GM21390 (cell line): Measurements from ENCODE around the gene LZTR1.

Experiments
- ATAC-seq: cut with Tn5 transposase; IDR thresholded peaks from one replicate; pipeline ENCODE4 v1.9.1; 2021; ENCODE audit not compliant: unreplicated experiment

Gene LZTR1

GRCh38 chr22:21014202-21014725, 32.2 kb downstream of the LZTR1 start:
- ATAC-seq, result peak; percentile 67

GRCh38 chr22:21014726-21015465, 32.8 kb downstream of the LZTR1 start, which contains the start of gene P2RX6:
Gene P2RX6 (plus strand): TSS chr22:21015165. CDS start chr22:21015175, 10 bp downstream.
- ATAC-seq, result no peak

GRCh38 chr22:21015466-21016006, 33.4 kb downstream of the LZTR1 start:
- ATAC-seq, result no peak

DNA sequence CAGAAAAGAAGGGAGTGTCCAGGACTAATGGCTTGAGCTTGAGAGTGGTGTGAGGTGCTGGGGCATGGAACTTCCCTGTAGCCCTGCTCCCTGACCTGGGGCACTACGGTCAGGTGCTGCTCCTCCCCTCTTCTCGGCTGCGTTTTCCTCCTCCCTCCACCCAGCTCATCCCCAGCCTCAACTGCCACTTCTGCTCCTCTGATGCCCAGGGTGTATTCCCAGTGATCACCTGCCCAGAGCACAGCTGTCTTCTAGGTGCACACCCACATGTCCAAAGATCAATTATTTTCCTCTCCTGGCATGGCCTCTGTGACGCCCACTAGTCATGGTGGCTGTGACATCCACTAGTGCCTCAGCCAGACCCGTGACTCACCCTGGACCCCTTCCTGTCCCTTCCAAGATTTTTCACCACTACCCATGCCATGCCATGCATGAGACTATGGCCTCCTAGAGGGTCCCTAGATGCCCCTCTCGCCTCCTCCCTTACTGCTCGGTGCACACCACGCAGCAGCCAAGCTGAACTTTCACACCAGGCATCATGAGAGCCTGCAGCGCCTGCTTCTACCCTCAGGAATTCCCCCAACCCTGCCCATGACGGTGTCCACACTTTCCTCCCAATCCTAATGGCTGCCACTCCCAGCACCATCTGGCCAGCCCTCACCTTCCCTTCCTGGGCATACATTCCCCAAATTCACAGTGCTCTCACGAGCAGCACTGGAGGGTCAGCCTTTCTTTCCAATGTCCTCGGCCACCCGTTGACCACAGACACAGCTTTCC, 34.7 kb downstream of the LZTR1 start:
- ATAC-seq, result no peak

- ATAC-seq, result no peak
Observed at GRCh38 chr22:21018314-21018713, 36.2 kb downstream of the LZTR1 start.

DNA sequence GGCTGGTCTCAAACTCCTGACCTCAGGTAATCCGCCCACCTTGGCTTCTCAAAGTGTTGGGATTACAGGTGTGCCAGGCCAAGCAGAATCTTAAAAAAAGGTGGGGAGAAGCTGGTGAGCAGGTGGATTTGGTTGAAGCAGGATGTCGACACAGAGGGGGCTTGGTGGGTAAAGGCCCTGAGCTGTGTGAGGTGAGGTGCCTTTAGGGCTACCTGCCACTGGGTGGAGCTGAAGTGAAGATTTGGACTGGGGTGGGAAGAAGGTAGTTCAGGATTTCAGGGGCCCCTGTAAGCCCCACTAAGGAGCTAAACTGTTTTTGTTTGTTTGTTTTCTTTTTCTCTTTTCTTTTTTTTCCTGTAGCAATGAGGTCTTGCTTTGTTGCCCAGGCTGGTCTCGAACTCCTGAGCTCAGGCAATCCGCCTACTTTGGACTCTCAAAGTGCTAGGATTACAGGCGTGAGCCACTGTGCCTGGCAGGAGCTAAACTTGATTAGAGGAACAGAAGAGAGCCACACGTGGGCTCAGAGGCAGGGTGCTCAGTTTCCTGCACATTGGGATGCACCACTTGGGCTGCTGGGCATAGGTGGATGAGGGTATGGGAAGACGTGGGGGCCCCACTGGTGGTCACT, 38.8 kb downstream of the LZTR1 start:
- no peak for ATAC-seq

- no peak for ATAC-seq
Observed at GRCh38 chr22:21022507-21022906, 40.4 kb downstream of the LZTR1 start.

GRCh38 chr22:21022955-21023614, 41.0 kb downstream of the LZTR1 start:
- ATAC-seq, result no peak

DNA sequence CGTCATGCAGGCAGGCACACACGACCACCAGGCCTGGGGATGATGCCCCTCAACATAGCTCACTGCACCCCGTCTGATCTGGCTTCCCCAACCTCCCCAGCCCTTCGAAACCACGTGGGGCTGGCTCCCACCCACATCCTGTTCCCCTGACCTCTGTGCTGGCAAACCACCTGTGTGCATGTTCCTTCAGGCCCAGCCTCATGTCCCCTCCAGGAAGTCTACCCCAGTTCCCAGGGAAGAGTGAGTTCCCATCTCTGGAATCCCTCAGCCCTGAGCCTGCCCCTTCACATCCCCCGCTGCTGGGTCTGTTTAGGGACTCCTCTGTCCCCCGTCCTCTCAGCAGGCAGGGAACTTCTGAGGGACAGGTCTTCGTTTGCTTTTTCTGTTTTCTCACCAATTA, 43.2 kb downstream of the LZTR1 start:
- ATAC-seq, result no peak

DNA sequence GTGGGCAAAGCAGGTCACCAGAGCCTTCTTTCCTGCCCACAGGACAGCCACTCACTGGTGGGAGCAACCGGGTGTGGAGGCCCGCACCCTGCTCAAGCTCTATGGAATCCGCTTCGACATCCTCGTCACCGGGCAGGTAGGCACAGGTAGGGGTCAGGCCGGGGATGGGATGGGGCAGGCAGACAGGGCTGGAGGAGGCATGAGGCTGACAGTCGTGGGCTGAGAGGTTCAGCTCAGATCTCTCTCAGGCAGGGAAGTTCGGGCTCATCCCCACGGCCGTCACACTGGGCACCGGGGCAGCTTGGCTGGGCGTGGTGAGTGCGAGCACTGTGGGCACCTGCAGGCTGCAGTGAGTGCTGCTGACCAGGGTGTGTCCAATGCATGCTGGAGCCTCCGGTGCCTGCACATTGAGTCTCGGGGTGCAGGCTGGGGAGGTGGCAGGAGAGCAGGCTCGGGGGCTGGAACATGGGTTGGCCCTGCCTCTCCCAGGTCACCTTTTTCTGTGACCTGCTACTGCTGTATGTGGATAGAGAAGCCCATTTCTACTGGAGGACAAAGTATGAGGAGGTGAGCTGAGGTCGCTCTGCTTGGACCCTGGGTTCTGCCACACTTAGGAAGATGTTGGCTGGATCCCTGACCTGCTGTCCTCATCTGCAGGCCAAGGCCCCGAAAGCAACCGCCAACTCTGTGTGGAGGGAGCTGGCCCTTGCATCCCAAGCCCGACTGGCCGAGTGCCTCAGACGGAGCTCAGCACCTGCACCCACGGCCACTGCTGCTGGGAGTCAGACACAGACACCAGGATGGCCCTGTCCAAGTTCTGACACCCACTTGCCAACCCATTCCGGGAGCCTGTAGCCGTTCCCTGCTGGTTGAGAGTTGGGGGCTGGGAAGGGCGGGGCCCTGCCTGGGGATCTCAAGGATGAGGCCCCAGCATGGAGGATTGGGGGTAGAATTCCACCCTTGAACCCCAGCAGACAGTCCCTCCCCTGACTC, 44.0 kb downstream of the LZTR1 start:
- no peak for ATAC-seq

- ATAC-seq, result no peak
Observed at GRCh38 chr22:21026783-21027692, 44.9 kb downstream of the LZTR1 start.

DNA sequence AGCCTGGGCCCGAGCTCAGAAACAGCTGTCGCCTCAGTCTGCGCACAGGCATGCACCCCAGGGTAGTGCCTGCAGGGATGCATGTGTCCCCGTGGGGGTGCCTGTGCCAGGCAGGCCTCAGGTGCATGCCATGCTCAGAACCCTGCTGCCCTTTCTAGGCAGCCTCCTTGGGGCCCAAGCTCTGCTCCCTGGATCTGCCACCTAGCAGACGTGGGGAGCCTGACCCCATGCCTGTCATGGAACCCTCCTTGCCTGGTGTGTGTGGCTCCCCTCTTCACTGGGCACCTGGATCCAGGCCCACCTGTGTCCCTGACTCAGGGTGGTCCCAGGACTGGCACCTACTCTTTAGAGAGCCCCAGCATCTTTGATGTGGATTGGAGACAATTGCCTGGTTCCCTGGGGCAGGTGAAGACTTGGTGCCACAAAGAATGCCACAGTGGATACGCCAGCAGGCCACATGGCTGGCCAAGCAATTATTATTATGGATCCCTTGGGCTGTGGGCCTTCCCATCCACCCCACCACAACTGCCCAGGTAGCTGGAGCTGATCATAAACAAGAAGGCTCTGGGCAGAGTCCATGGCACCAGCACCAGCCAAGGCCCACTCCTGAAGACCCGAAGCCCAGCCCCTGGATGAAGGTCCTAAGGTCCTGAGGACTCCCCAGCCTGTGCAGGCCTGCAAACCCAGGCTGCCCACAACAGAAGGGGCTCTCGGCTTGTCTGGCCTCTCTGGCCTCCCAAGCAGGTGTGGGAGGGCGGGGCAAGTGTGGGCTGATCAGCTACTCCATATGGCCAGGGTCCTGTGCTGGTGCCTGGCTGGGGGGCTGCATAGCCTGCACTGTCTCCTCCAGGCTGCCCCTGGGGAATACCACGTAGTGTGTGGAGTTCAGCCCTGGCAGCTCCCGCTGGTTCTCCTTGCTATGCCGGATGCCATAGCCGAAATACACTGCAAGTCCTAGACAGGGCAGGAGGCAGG, 46.5 kb downstream of the LZTR1 start:
- no peak for ATAC-seq

GRCh38 chr22:21029486-21030025, 47.5 kb downstream of the LZTR1 start:
- ATAC-seq, result no peak

DNA sequence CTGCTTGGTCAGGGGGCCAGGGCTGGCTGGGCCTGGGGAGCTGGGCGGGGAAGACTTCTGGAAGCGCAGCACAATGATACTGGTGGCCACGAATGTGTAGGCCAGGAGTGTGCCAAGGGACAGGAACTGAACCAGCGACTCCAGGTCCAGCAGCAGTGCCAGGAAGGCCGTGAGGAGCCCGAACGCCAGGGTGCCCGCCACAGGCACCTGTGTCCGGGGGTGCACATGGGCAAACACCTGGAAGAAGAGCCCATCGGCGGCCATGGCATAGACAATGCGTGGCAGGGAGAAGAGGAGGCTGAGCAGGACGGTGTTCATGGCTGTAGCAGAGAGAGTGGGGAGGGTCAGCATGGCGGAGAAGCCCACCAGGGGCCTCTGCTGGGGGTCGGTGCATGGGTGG, 47.9 kb downstream of the LZTR1 start:
- no peak for ATAC-seq

GRCh38 chr22:21030621-21031544, 48.8 kb downstream of the LZTR1 start:
- no peak for ATAC-seq

GRCh38 chr22:21031545-21032036, 49.5 kb downstream of the LZTR1 start:
- ATAC-seq, result no peak
